HepG2 (cell line): Measurements from ENCODE around the gene TPX2. TPM values are rescaled to one million over a fixed set of nuclear protein-coding genes. Genes with fewer than 3 reads are reported as not detected.
A peak's percentile ranks its signal among the peaks of the same experiment; 100 is the strongest.

ENCODE experiments used
- HMG20B ChIP-seq: conservative IDR thresholded peaks from 2 replicates; pipeline ENCODE4 v1.6.1; 2016; ENCODE audit warnings: missing genetic modification reagents, missing compliant biosample characterization
- HOXA5 ChIP-seq: sonication (generic); formaldehyde crosslinking; IDR thresholded peaks from 2 replicates; pipeline ENCODE4 v1.4.0; 2020; ENCODE audit warnings: missing genetic modification reagents
- IRF1 ChIP-seq: sonication (generic); formaldehyde crosslinking; IDR thresholded peaks from 2 replicates; pipeline ENCODE4 v1.4.0; 2020; ENCODE audit warnings: low read depth, mild to moderate bottlenecking, missing genetic modification reagents
- KAT8 ChIP-seq: IDR thresholded peaks from 2 replicates; pipeline ENCODE4 v1.6.1; 2016; ENCODE audit warnings: missing genetic modification reagents, missing compliant biosample characterization
- KLF16 ChIP-seq, 2 experiments: sonication (generic) in 1 of 2; formaldehyde crosslinking in 1 of 2; IDR thresholded peaks; 2 replicates each; pipeline versions ENCODE4 v1.6.1 to v1.8.0; 2016 to 2023; ENCODE audit warnings: missing genetic modification reagents in 2 of 2, missing compliant biosample characterization in 1 of 2
- MAFK ChIP-seq, 2 experiments: IDR thresholded peaks in 1 of 2; conservative IDR thresholded peaks in 1 of 2; 2 replicates each; pipeline ENCODE4 v1.6.1; 2011; ENCODE audit warnings: improper control_type of control experiment in 2 of 2, low read length in 2 of 2
- MED1 ChIP-seq: sonication (generic); formaldehyde crosslinking; IDR thresholded peaks from 2 replicates; pipeline ENCODE4 v1.4.0; 2020; ENCODE audit warnings: missing genetic modification reagents
- MIXL1 ChIP-seq: IDR thresholded peaks from 2 replicates; pipeline ENCODE4 v1.6.1; 2016
- POGZ ChIP-seq: sonication (generic); formaldehyde crosslinking; IDR thresholded peaks from 2 replicates; pipeline ENCODE4 v1.4.0; 2020; ENCODE audit warnings: mild to moderate bottlenecking, missing genetic modification reagents
- POLR2AphosphoS2 ChIP-seq: IDR thresholded peaks from 2 replicates; pipeline ENCODE4 v1.6.1; 2011; ENCODE audit warnings: low read depth, low read length, improper control_type of control experiment
- RFXANK ChIP-seq: IDR thresholded peaks from 2 replicates; pipeline ENCODE4 v1.6.1; 2016
- TEAD2 ChIP-seq: sonication (generic); formaldehyde crosslinking; IDR thresholded peaks from 2 replicates; pipeline ENCODE4 v1.9.0; 2021; ENCODE audit warnings: missing genetic modification reagents
- TEF ChIP-seq: sonication (generic); formaldehyde crosslinking; IDR thresholded peaks from 2 replicates; pipeline ENCODE4 v1.5.0; 2020; ENCODE audit warnings: missing genetic modification reagents
- ZBTB43 ChIP-seq: sonication (generic); formaldehyde crosslinking; conservative IDR thresholded peaks from 2 replicates; pipeline ENCODE4 v1.4.0; 2020; ENCODE audit warnings: missing genetic modification reagents
- ZC3H13 ChIP-seq: sonication (generic); formaldehyde crosslinking; IDR thresholded peaks from 2 replicates; pipeline ENCODE4 v1.8.1; 2023; ENCODE audit warnings: mild to moderate bottlenecking, missing genetic modification reagents, moderate library complexity
- ZFP36L2 ChIP-seq: sonication (generic); formaldehyde crosslinking; IDR thresholded peaks from 2 replicates; pipeline ENCODE4 v1.4.0; 2020; ENCODE audit warnings: missing genetic modification reagents
- ZGPAT ChIP-seq: IDR thresholded peaks from 2 replicates; pipeline ENCODE4 v1.6.1; 2016; ENCODE audit warnings: mild to moderate bottlenecking
- ZMYM3 ChIP-seq: sonication (generic); formaldehyde crosslinking; IDR thresholded peaks from 2 replicates; pipeline ENCODE4 v1.5.1; 2020; ENCODE audit warnings: mild to moderate bottlenecking, missing genetic modification reagents
- ZNF17 ChIP-seq: sonication (generic); formaldehyde crosslinking; IDR thresholded peaks from 2 replicates; pipeline ENCODE4 v1.5.0; 2020; ENCODE audit warnings: mild to moderate bottlenecking, missing genetic modification reagents
- ZNF235 ChIP-seq: sonication (generic); formaldehyde crosslinking; IDR thresholded peaks from 2 replicates; pipeline ENCODE4 v1.8.1; 2023; ENCODE audit warnings: mild to moderate bottlenecking, missing genetic modification reagents, borderline replicate concordance
- ZNF44 ChIP-seq: sonication (generic); formaldehyde crosslinking; IDR thresholded peaks from 2 replicates; pipeline ENCODE4 v1.5.1; 2020; ENCODE audit warnings: mild to moderate bottlenecking, missing genetic modification reagents
- ZNF451 ChIP-seq: sonication (generic); formaldehyde crosslinking; IDR thresholded peaks from 2 replicates; pipeline ENCODE4 v1.5.0; 2020; ENCODE audit warnings: mild to moderate bottlenecking, missing genetic modification reagents
- ZNF484 ChIP-seq: sonication (generic); formaldehyde crosslinking; IDR thresholded peaks from 2 replicates; pipeline ENCODE4 v1.5.1; 2020; ENCODE audit warnings: mild to moderate bottlenecking, low read depth, missing genetic modification reagents, borderline replicate concordance
- ZNF7 ChIP-seq: IDR thresholded peaks from 2 replicates; pipeline ENCODE4 v1.6.1; 2016; ENCODE audit warnings: missing biosample characterization, missing genetic modification reagents
- ZNF790 ChIP-seq: sonication (generic); formaldehyde crosslinking; IDR thresholded peaks from 2 replicates; pipeline ENCODE4 v1.8.0; 2022; ENCODE audit warnings: missing genetic modification reagents, mild to moderate bottlenecking, borderline replicate concordance
- polyA plus RNA-seq, 8 experiments: library from polyadenylated mRNA; depleted of rRNA in 3 of 8; stranded (reverse) in 7 of 8; unstranded in 1 of 8; fragments of >200 nt; fragmentation: Illumina TruSeq in 4 of 8; extraction: Trizol in 4 of 8; gene quantifications; 2 replicates each; pipeline versions ENCODE4 v1.2.1 to v1.2.3, GENCODE V29; 2011 to 2016; ENCODE audit warnings: low read depth in 4 of 8, missing spikeins in 1 of 8, mixed read lengths in 1 of 8; ENCODE audit not compliant: insufficient read depth in 1 of 8
- total RNA-seq, 5 experiments: library from RNA; depleted of rRNA; stranded (reverse); fragments of >200 nt; fragmentation: Illumina TruSeq; extraction: Trizol; gene quantifications; 2 replicates each; pipeline ENCODE4 v1.2.3, GENCODE V29; 2016; ENCODE audit warnings: low read depth in 1 of 5

Gene TPX2
- total and polyA plus RNA-seq, 2 of the 13 experiments (the other 11 are each of a cell fraction or from before 2014, with no cell fraction given) = 34.3 to 124 TPM

- TF ChIP-seq ZNF17 (CRISPR knock-in tag) (no peak), MED1 (peak; percentile 93), MIXL1 (CRISPR knock-in tag) (peak; percentile 59; the same call in 1 of the 2 replicates), ZGPAT (CRISPR knock-in tag) (0 out of 2 replicates have a peak, but pooled peaks have one; percentile 45), ZNF484 (CRISPR knock-in tag) (no peak), POGZ (0 out of 2 replicates have a peak, but pooled peaks have one; percentile 17), ZNF44 (CRISPR knock-in tag) (no peak), TEF (CRISPR knock-in tag) (no peak), HMG20B (CRISPR knock-in tag) (0 out of 2 replicates have a peak, but pooled peaks have one; percentile 49), ZC3H13 (CRISPR knock-in tag) (0 out of 2 replicates have a peak, but pooled peaks have one; percentile 34), IRF1 (CRISPR knock-in tag) (no peak), KAT8 (CRISPR knock-in tag) (peak; percentile 24; the same call in 1 of the 2 replicates), HOXA5 (peak; percentile 64; the same call in 1 of the 2 replicates), KLF16 (CRISPR knock-in tag; IDR thresholded peaks at IDR 0.05) (peak; percentile 39; a peak in 1 of 4 replicates), TEAD2 (no peak), MAFK (conservative IDR thresholded peaks at IDR 0.05 in 1 of 2, IDR thresholded peaks at IDR 0.05 in 1 of 2; ENCODE audit: low read length in 2 of 2) (peak; percentile 95 to 99), ZNF7 (CRISPR knock-in tag) (no peak), RFXANK (CRISPR knock-in tag) (0 out of 2 replicates have a peak, but pooled peaks have one; percentile 62), ZNF790 (CRISPR knock-in tag) (no peak), ZNF451 (CRISPR knock-in tag) (no peak), ZFP36L2 (CRISPR knock-in tag) (no peak), ZMYM3 (no peak), ZBTB43 (CRISPR knock-in tag) (0 out of 2 replicates have a peak, but pooled peaks have one; percentile 19), POLR2AphosphoS2 (no peak; the same call in none of the 2 replicates), ZNF235 (CRISPR knock-in tag) (no peak)
These were observed 27.6 kb upstream of the TPX2 start (continued) for GRCh38 chr20:31711179-31712111.
